ENCODE measurements around the gene C19orf18. TPM values are rescaled to one million over a fixed set of nuclear protein-coding genes. Genes with fewer than 3 reads are reported as not detected.

The C19orf18 gene
- polyA plus RNA-seq, 1 donor (not counting 4 experiments of a cell fraction or from before 2014, with no cell fraction given): 0.59 TPM

- H4K20me1 ChIP-seq (ENCODE audit: control insufficient read depth, extremely low read depth, insufficient read depth, low read length): no peaks in the 10 kb centered on the region
- no peaks in the 10 kb centered on the region for H3K27me3 ChIP-seq (ENCODE audit: control insufficient read depth, extremely low read depth, insufficient read depth, low read length)
- no peak overlapping the region for H2AFZ ChIP-seq (ENCODE audit: control insufficient read depth, low read length)
- H3K4me1 ChIP-seq (ENCODE audit: control insufficient read depth, extremely low read depth, insufficient read depth, low read length): no peaks in the 10 kb centered on the region
- dilution Hi-C loops (cut with MboI; ENCODE audit: extremely low pct_ligation_motif_present, low sequenced_read_pairs): no loop called here
- FAIRE-seq: no peak
- no peak for DNase-seq (ENCODE audit: low read depth, low spot score)
- no peak for TF ChIP-seq EZH2 (IDR thresholded peaks at IDR 0.05; ENCODE audit: low read length)
- TF ChIP-seq, protein P1, sequence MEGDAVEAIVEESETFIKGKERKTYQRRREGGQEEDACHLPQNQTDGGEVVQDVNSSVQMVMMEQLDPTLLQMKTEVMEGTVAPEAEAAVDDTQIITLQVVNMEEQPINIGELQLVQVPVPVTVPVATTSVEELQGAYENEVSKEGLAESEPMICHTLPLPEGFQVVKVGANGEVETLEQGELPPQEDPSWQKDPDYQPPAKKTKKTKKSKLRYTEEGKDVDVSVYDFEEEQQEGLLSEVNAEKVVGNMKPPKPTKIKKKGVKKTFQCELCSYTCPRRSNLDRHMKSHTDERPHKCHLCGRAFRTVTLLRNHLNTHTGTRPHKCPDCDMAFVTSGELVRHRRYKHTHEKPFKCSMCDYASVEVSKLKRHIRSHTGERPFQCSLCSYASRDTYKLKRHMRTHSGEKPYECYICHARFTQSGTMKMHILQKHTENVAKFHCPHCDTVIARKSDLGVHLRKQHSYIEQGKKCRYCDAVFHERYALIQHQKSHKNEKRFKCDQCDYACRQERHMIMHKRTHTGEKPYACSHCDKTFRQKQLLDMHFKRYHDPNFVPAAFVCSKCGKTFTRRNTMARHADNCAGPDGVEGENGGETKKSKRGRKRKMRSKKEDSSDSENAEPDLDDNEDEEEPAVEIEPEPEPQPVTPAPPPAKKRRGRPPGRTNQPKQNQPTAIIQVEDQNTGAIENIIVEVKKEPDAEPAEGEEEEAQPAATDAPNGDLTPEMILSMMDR (optimal IDR thresholded peaks at IDR 0.05 in 1 of 3, IDR thresholded peaks at IDR 0.05 in 1 of 3, conservative IDR thresholded peaks at IDR 0.05 in 1 of 3; ENCODE audit: extremely low read depth in 1 of 3, insufficient read depth in 2 of 3, low read length in 3 of 3): no peak
- H3K27ac ChIP-seq (ENCODE audit: control insufficient read depth, insufficient read depth, low read length): no peak overlapping the region
- H3K36me3 ChIP-seq (ENCODE audit: control insufficient read depth in 2 of 2, extremely low read depth in 1 of 2, insufficient read depth in 2 of 2, low read length in 2 of 2): no peaks in the 10 kb centered on the region
- H3K9me1 ChIP-seq (ENCODE audit: control insufficient read depth, extremely low read depth, insufficient read depth, low read length): no peaks in the 10 kb centered on the region
- no peaks in the 10 kb centered on the region for H3K79me2 ChIP-seq (ENCODE audit: control insufficient read depth, insufficient read depth, low read length)
- no peak overlapping the region for H3K4me2 ChIP-seq (ENCODE audit: control insufficient read depth, extremely low read depth, insufficient read depth, low read depth, low read length)
- H3K9ac ChIP-seq (ENCODE audit: control insufficient read depth, extremely low read depth, insufficient read depth, low read length): no peak overlapping the region
- peaks cover 5% of the 10 kb centered on the region for H3K9me3 ChIP-seq (ENCODE audit: control insufficient read depth, low read depth, low read length)
- no peak overlapping the region for H3K4me3 ChIP-seq (ENCODE audit: control insufficient read depth in 2 of 3, extremely low read depth in 1 of 3, insufficient read depth in 2 of 3, low read depth in 1 of 3, low read length in 3 of 3)
These were observed 12.5 kb downstream of the C19orf18 start for GRCh38 chr19:57961785-57962184.

DNA sequence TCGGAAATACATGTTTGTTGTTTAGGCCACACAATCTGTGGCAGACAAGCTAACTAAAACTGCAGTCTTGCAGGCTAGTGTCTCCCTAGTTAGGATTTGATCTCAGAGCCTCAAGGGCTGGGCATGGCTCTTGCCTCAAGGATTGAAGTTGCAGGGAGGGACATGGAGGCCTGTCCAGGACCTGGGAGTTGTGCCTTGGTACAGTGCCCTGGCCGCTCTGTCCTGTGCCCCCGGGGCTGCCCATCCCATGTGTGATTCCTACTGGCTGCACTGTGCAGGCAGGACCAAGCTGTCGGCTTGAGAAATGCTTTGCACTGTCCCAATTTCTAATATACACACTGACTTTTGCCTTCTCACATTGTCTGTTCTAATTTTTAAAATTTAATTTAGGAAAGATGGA, 19.3 kb downstream of the C19orf18 start:
- FAIRE-seq: no peak
- TF ChIP-seq, protein P1 (optimal IDR thresholded peaks at IDR 0.05 in 1 of 3, IDR thresholded peaks at IDR 0.05 in 1 of 3, conservative IDR thresholded peaks at IDR 0.05 in 1 of 3; ENCODE audit: extremely low read depth in 1 of 3, insufficient read depth in 2 of 3, low read length in 3 of 3): no peak
- TF ChIP-seq EZH2 (IDR thresholded peaks at IDR 0.05; ENCODE audit: low read length): no peak

More for the DNA sequence above, 19.3 kb downstream of the C19orf18 start:
- H3K9me1 ChIP-seq (ENCODE audit: control insufficient read depth, extremely low read depth, insufficient read depth, low read length): no peaks in the 10 kb centered on the region
- no peaks in the 10 kb centered on the region for H3K36me3 ChIP-seq (ENCODE audit: control insufficient read depth in 2 of 2, extremely low read depth in 1 of 2, insufficient read depth in 2 of 2, low read length in 2 of 2)
- no peak overlapping the region for H3K4me2 ChIP-seq (ENCODE audit: control insufficient read depth, extremely low read depth, insufficient read depth, low read depth, low read length)
- no peak for DNase-seq (ENCODE audit: low read depth, low spot score)
- no peaks in the 10 kb centered on the region for H3K27me3 ChIP-seq (ENCODE audit: control insufficient read depth, extremely low read depth, insufficient read depth, low read length)
- no peaks in the 10 kb centered on the region for H3K4me1 ChIP-seq (ENCODE audit: control insufficient read depth, extremely low read depth, insufficient read depth, low read length)
- H3K9ac ChIP-seq (ENCODE audit: control insufficient read depth, extremely low read depth, insufficient read depth, low read length): no peak overlapping the region
- no peaks in the 10 kb centered on the region for H3K79me2 ChIP-seq (ENCODE audit: control insufficient read depth, insufficient read depth, low read length)
- no peak overlapping the region for H3K27ac ChIP-seq (ENCODE audit: control insufficient read depth, insufficient read depth, low read length)
- H3K4me3 ChIP-seq (ENCODE audit: control insufficient read depth in 2 of 3, extremely low read depth in 1 of 3, insufficient read depth in 2 of 3, low read depth in 1 of 3, low read length in 3 of 3): no peak overlapping the region
- dilution Hi-C loops (cut with MboI; ENCODE audit: extremely low pct_ligation_motif_present, low sequenced_read_pairs): no loop called here
- peaks cover 9% of the 10 kb centered on the region for H3K9me3 ChIP-seq (ENCODE audit: control insufficient read depth, low read depth, low read length)
- H2AFZ ChIP-seq (ENCODE audit: control insufficient read depth, low read length): no peak overlapping the region
- no peaks in the 10 kb centered on the region for H4K20me1 ChIP-seq (ENCODE audit: control insufficient read depth, extremely low read depth, insufficient read depth, low read length)
